Suprapubic skin (tissue), 3 donors: Measurements from ENCODE around the gene FAM83B.

Experiments used
- POLR2AphosphoS5 ChIP-seq, 3 donors: sonication (generic); formaldehyde crosslinking; IDR thresholded peaks; one replicate each; pipeline ENCODE4 v1.6.1; 2017; ENCODE audit warnings: antibody characterized with exemption in 3 of 3
- TF ChIP-seq, protein P1 (sequence below), 2 donors: fragments of 200-600 bp in 1 of 2; fragments of 450-650 bp in 1 of 2; sonication (generic) in 1 of 2; IDR thresholded peaks; one replicate each; pipeline ENCODE4 v1.5.1; 2016 to 2019; ENCODE audit warnings: antibody characterized with exemption in 2 of 2, mild to moderate bottlenecking in 1 of 2, moderate library complexity in 1 of 2

DNA sequence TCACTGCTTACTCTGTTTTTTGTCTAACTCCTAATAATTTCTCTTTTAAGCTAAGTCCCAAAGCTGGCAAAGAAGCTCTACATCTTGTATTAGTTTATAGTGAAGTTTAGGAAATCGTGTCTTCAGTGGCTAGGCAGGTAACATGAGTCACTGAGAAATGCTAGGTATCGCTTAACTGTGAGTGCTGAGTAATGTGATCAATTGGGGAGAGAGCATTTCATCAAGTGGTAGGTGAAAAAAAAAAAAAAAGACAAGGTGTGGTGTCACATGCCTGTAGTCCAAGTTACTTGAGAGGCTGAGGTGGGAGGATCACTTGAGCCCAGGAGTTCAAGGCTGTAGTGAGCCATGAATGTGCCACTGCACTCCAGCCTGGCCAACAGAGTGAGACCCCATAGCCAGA, 125.3 kb downstream of the FAM83B start:
- TF ChIP-seq POLR2AphosphoS5 (IDR thresholded peaks at IDR 0.05), result no peak
- TF ChIP-seq, protein P1, sequence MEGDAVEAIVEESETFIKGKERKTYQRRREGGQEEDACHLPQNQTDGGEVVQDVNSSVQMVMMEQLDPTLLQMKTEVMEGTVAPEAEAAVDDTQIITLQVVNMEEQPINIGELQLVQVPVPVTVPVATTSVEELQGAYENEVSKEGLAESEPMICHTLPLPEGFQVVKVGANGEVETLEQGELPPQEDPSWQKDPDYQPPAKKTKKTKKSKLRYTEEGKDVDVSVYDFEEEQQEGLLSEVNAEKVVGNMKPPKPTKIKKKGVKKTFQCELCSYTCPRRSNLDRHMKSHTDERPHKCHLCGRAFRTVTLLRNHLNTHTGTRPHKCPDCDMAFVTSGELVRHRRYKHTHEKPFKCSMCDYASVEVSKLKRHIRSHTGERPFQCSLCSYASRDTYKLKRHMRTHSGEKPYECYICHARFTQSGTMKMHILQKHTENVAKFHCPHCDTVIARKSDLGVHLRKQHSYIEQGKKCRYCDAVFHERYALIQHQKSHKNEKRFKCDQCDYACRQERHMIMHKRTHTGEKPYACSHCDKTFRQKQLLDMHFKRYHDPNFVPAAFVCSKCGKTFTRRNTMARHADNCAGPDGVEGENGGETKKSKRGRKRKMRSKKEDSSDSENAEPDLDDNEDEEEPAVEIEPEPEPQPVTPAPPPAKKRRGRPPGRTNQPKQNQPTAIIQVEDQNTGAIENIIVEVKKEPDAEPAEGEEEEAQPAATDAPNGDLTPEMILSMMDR (IDR thresholded peaks at IDR 0.05), result no peak
